Ovary (tissue), 9 donors: ENCODE results near the gene OVOL1. TPM values are rescaled to one million over a fixed set of nuclear protein-coding genes. Genes with fewer than 3 reads are reported as not detected.

ENCODE experiments used
- DNase-seq, 5 donors: peaks; one replicate each; pipeline ENCODE4 v3.0.0-alpha.2; 2019 to 2020
- H3K27ac ChIP-seq, 2 donors: fragments of 200-600 bp; one replicate each; pipeline versions ENCODE4 v1.5.1 to v1.8.0; 2019 to 2022
- H3K27me3 ChIP-seq: fragments of 200-600 bp; one replicate; pipeline ENCODE4 v1.8.0; 2022
- H3K36me3 ChIP-seq: fragments of 200-600 bp; sonication (generic); one replicate; pipeline ENCODE4 v1.5.1; 2019
- H3K4me1 ChIP-seq: one replicate; pipeline ENCODE4 v1.8.1; 2013; ENCODE audit warnings: mild to moderate bottlenecking, moderate library complexity; ENCODE audit not compliant: insufficient read depth
- H3K4me3 ChIP-seq: fragments of 200-600 bp; sonication (generic); one replicate; pipeline ENCODE4 v1.5.1; 2017
- H3K9me3 ChIP-seq, 2 donors: fragments of 200-600 bp in 1 of 2; sonication (generic) in 1 of 2; one replicate each; pipeline versions ENCODE4 v1.5.1 to v1.8.1; 2013 to 2019; ENCODE audit warnings: mild to moderate bottlenecking in 1 of 2, moderate library complexity in 1 of 2
- CTCF ChIP-seq, 3 donors: fragments of 450-650 bp in 2 of 3; fragments of 200-600 bp in 1 of 3; IDR thresholded peaks; one replicate each; pipeline versions ENCODE4 v1.5.1 to v1.8.0; 2016 to 2022; ENCODE audit warnings: antibody characterized with exemption in 3 of 3, mild to moderate bottlenecking in 1 of 3
- EP300 ChIP-seq: sonication (generic); formaldehyde crosslinking; IDR thresholded peaks from one replicate; pipeline ENCODE4 v1.6.1; 2017; ENCODE audit warnings: antibody characterized with exemption
- POLR2A ChIP-seq: fragments of 450-650 bp; IDR thresholded peaks from one replicate; pipeline ENCODE4 v1.6.1; 2017; ENCODE audit warnings: antibody characterized with exemption, mild to moderate bottlenecking, moderate library complexity
- WGBS, 3 donors: extraction: QIAGEN DNeasy Blood & Tissue Kit in 1 of 3; methylation state at CpG; one replicate each; pipeline versions ENCODE4 v1.1.5 to v1.1.7; 2013 to 2017; 5-methylcytosine and 5-hydroxymethylcytosine counted together
- intact Hi-C, 4 donors: fragments of 100-400 bp; cut with DNase I; formaldehyde crosslinking; loops; one replicate each; pipeline versions ENCODE4 v1.11.0 to v1.15.1; 2022 to 2023
- polyA plus RNA-seq, 2 donors: library from polyadenylated mRNA; stranded (reverse); fragments of 200-250 nt in 1 of 2; fragments of 350-450 nt in 1 of 2; fragmentation: Illumina TruSeq in 1 of 2; extraction: RNeasy Lipid Tissue Mini Kit (QIAGEN cat#74804) in 1 of 2; gene quantifications; one replicate each; pipeline ENCODE4 v1.2.3, GENCODE V29; 2013 to 2014
- total RNA-seq, 7 donors: library from RNA; depleted of rRNA in 2 of 7; stranded (reverse); fragments of >200 nt in 2 of 7; fragmentation: NEBNext Ultra II Directional in 3 of 7; extraction: Animal tissue kit (Norgen Biotek cat#: 25700) in 3 of 7; gene quantifications; one replicate each; pipeline versions ENCODE4 v1.1.0 to v1.2.4, GENCODE V29; 2016 to 2023
- donor health status: DM: no; HTN: no; CAD: no; lungs with moderate emphysema.
- donor health status: DM: no; HTN: no; CAD: no.
- donor health status: Bipolar disorder and iron deficiency.
- donor health status: DM: yes; HTN: yes; CAD: no.
- donor health status: DM: no; HTN: no; CAD: no.
- donor health status: DM: yes; HTN: yes; CAD: no.

Gene OVOL1
- total and polyA plus RNA-seq, 9 donors = 0.24 to 3.6 (median 0.31) TPM; not detected in 6

- Histone ChIP-seq H3K4me3 (peak overlapping the region; percentile 56), H3K36me3 (no peaks in the 10 kb centered on the region), H3K9me3 (no peaks in the 10 kb centered on the region), H3K4me1 (peaks cover 9% of the 10 kb centered on the region), H3K27me3 (no peaks in the 10 kb centered on the region), H3K27ac (peak overlapping the region; percentile 4 to 41)
- intact Hi-C loops = no loop called here
- 13 to 31% (median 22%) methylated on average over 33 to 83 of the region's 83 CpGs for WGBS, 3 donors
- TF ChIP-seq POLR2A (no peak), CTCF (IDR thresholded peaks at IDR 0.05) (peak in 2 of 3 donors; percentile 41 to 59)
- peak in 4 of 5 donors; percentile 43 to 60 (median 48) for DNase-seq
Measured at GRCh38 chr11:65781152-65781961, 5.5 kb upstream of the OVOL1 start.

- Histone ChIP-seq H3K4me3 (no peak overlapping the region), H3K36me3 (no peaks in the 10 kb centered on the region), H3K9me3 (no peaks in the 10 kb centered on the region), H3K27ac (no peak overlapping the region), H3K27me3 (no peaks in the 10 kb centered on the region), H3K4me1 (peaks cover 10% of the 10 kb centered on the region)
- peak in 1 of 5 donors; percentile 9 for DNase-seq
- intact Hi-C loops = no loop called here
- 87 to 90% (median 89%) methylated on average over 11 to 13 of the region's 13 CpGs for whole genome bisulfite sequencing, 3 donors
- TF ChIP-seq CTCF (IDR thresholded peaks at IDR 0.05) (no peak), EP300 (no peak), POLR2A (no peak)
Measured at GRCh38 chr11:65781962-65782815, 4.7 kb upstream of the OVOL1 start.

- 86 to 94% (median 89%) methylated on average over 9 of the region's 9 CpGs for WGBS, 3 donors
- no peak for DNase-seq
- H3K36me3 ChIP-seq = no peaks in the 10 kb centered on the region
- intact Hi-C loops = no loop called here
- no peaks in the 10 kb centered on the region for H3K9me3 ChIP-seq
- H3K4me3 ChIP-seq = no peak overlapping the region
- TF ChIP-seq CTCF (IDR thresholded peaks at IDR 0.05) (no peak), POLR2A (no peak), EP300 (no peak)
- H3K4me1 ChIP-seq = peaks cover 10% of the 10 kb centered on the region
- no peak overlapping the region for H3K27ac ChIP-seq
- H3K27me3 ChIP-seq = no peaks in the 10 kb centered on the region
Measured at GRCh38 chr11:65782816-65783228, 4.0 kb upstream of the OVOL1 start.

- Histone ChIP-seq H3K27ac (no peak overlapping the region), H3K4me1 (peaks cover 2% of the 10 kb centered on the region), H3K36me3 (no peaks in the 10 kb centered on the region), H3K27me3 (peaks cover 3% of the 10 kb centered on the region), H3K4me3 (no peak overlapping the region), H3K9me3 (no peaks in the 10 kb centered on the region)
- 69 to 76% (median 72%) methylated on average over 8 of the region's 8 CpGs for WGBS, 3 donors
- intact Hi-C loops = no loop called here
- TF ChIP-seq EP300 = no peak
- TF ChIP-seq CTCF (IDR thresholded peaks at IDR 0.05) = no peak
- no peak for TF ChIP-seq POLR2A
- DNase-seq = no peak
Measured at GRCh38 chr11:65785319-65786007, 1.4 kb upstream of the OVOL1 start.
